T1000 (cell line): Measurements from ENCODE around the gene P2RX3.
"Not testable (repeated sequence)": the region's sequence is repeated elsewhere in the genome, so short reads cannot be mapped to it uniquely, and the experiment has no call there.

ENCODE experiments used
- DNase-seq: peaks from one replicate; lab custom pipeline; 2025; ENCODE audit warnings: mixed read lengths; lab: John Stamatoyannopoulos, UW

Gene P2RX3

DNA sequence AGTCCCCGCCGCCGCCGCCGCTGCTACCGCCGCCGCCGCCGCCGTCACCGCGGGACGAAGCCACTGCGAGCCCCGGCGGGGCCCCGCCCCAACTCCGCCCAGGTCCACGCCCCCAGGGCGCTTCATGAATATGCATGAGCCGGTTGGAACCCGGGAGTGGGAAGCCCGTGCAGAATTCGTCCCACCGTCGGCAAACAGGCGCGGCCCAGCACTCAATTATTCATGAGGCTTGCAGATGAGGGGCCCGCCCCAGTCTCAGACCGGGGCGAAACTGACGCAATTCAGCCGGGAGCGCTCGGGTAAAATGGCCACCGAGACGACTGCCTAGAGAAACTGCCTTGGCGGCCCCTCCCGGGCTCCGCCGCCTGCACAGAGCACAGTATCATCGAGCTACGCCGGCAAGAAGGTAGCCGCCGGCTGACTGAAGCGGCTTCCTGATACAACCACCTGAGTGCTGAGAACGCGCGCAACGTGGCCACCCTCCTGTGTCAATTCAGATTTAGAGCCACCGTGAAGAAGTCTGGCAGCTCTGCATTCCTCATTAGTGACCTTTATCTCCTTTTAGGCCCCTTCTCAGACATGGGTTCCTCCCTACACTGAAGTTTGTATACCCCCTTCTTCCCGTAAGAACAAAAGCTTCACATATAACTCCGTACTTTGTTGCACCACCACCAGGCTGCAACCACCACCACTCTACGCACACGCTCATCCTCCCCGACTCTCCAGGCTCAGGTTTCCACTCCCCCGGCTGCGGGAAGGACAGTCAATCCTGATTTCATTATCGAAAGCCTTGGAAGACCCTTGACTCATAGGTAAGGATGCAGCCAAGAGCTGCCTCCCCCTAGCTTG is 13.0 kb upstream of the P2RX3 start, which contains the start of gene TNKS1BP1:
TSS of gene TNKS1BP1 (minus strand) at position 67 of the 849 bp plus-strand sequence. CDS start 3,067 bp downstream, outside the sequence.
- DNase-seq, result peak; percentile 83

- no peak for DNase-seq
Measured at GRCh38 chr11:57325735-57326048, 12.5 kb upstream of the P2RX3 start.

DNA sequence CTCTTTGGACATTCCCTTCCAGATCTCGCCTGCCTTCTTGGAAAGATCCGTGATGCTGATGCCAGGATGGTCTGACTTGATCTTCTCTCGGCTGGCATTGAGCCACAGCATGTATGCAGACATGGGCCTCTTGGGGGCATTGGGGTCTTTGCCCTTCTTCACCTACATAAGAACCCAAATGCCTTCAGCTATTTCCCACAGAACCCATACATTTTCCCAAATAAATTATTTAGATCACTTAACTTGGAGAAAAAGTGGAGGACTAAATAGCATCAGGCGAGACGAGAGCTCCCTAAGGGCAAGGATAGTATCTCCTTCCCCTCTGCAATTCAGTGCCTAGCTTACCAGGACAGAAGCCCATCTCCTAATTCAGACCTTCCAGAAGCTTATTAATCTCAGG is 10.4 kb upstream of the P2RX3 start:
- DNase-seq, result no peak

DNA sequence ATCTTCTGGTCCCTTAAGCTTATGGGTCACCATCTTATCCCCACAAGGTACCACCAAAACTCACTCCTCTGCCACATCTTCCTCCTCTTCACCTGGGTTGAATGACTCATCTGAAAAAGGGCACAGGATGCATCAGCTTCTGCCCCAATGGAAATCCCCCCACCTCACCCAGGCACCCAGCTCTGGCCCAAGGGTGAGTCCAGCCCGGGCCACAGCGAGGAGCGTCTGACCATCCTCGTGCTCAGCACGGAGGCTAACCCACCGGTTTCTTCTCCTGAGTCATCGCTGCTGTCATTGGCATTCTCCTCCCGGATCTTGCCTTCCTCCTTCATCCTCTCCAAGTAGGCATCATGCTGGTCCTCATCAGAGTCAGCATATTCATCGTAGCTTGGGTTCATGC is 8.1 kb upstream of the P2RX3 start:
- no peak for DNase-seq

- DNase-seq, result no peak
Measured at GRCh38 chr11:57331720-57332119, 6.4 kb upstream of the P2RX3 start.

DNA sequence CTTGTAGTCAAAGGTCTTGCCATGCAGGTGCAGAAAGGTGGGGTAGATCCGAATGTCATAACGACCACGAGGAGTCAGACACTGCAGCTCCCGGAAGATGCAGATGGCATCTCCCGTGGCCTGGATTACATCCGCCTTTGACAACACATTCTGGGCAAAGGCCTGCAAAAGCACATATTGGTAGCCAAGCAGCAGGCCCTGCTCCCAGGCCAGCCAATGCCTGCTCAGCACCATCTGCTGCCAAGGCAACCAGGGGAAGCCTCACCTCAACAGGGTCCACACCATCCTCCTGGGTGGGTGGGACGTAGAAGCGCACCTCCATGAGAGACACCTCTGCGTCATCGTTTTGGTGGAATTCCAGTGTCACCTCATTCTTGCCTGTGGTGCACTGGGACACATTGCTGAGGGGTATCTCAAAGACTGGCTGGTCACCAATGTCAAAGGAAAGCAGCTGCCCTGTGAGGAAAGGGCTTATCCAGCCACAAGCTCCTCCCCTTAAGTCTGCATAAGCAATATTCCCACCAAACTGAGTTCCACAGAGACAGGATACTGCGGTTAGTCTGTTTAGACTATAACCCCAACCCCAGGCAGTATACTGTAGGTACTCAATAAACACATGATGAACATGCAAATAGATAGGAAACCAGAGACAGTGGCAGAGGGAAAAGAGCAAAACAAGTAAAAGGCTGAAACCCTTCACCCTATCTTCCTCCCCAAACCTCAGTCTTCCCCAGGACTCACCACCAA is 5.3 kb upstream of the P2RX3 start:
- no peak for DNase-seq

DNA sequence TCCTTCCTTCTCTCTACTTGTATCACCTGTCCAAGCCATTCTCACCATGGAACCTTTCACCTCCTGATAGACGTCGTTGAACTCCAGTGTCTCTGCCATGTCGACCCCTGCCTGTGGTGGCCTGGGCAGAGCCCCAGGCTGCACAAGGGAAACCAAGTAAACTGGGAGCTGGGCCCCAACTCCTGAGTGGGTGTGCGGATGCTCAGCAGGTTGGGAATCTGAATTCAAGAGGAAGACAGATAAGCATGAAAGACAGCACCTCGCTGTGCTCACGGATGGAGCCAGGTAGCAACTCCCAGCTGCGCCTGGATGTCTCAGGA is 3.2 kb upstream of the P2RX3 start:
- no peak for DNase-seq

DNA sequence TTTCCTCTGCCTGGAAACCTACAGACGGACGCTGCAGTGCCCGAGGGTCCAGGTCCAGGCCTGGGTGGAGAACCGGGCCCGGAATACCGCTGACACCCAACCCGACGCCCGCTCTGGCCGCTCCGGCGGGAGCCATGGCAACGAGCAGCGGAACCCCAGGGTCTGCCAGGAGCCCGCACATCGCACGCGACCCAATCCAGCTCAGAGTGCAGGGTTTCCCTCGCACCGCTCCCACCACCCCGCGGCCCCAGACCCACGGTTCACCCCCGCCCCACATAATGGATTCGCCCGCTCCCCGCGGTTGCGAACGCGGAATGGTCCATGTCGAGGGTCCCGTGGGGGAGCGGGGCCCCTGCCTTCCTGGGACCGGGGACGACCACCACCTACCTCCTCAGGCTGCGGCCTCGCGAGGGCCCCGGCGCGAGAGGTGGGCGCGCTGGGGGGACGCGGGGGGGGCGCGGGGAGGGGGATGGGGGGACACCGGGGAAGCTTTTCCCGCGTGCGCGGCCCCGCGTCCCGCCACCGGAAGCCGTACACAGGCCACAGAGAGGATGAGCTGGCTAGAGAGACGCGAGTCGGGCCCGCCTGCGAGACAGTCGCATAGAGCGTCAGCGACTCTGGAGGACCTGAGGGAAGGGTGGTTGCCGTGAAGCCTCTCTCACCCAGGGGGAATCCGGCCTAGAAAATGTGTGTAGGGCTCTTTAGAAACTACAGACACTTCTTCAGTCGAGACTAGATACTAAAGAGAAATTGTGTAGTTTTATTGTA is 2.6 kb upstream of the P2RX3 start, which contains the start of gene SSRP1:
TSS of gene SSRP1 (minus strand) at position 550 of the 768 bp plus-strand sequence. CDS start 771 bp downstream, outside the sequence.
- DNase-seq, result peak; percentile 46

- no peak for DNase-seq
Measured at GRCh38 chr11:57336111-57336666, 2.0 kb upstream of the P2RX3 start.

- DNase-seq, result not testable (repeated sequence)
Measured at GRCh38 chr11:57336856-57337255, 1.3 kb upstream of the P2RX3 start.

- no peak for DNase-seq
Measured at GRCh38 chr11:57339328-57339727, 1.2 kb downstream of the P2RX3 start.

GRCh38 chr11:57340039-57340615 is 2.0 kb downstream of the P2RX3 start:
- DNase-seq, result no peak

DNA sequence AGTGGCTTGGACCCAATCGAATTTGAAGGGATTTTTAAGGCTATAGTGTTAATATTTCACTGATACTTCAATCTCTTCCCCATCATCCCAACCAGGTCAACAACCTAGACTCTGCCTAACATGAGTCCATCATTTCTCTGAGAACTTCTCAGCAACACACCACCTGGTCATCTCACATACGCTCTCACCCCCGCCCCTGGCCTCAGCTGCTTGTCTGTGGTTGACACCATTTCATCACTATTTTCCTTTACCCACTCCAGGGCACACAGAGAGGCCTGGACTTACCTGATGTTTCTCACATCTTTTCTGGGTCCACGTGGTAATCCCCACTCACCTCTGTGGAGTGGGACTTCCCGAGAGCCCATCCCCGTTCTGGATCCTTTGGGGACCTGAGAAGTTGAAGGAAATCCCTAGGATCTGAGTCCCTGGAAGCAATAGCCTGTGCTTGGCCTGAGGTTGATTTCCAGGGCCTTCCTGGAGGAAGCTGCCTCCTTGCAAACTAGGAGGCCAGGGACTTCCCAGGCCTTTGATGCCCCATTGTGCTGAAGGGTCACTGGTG is 3.2 kb downstream of the P2RX3 start:
- DNase-seq, result no peak

DNA sequence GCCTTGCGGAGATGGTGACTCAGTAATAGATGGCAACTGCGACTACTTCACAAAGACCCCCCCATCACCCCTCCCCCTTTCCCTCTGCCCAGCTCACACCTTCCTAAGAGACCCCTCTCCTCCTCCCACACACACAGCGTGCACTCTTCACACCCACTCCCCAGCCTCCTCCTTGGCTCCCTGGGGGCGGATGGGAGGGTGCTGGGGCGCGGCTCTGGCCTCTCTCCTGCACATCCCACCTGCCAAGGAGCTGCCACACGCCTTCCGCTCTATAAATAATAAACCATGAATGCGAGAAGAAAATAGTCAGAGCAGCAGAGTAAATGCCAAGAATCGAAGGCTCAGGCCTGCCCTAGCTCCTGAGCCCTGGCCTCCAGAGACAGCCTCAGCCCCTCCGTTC is 4.5 kb downstream of the P2RX3 start:
- no peak for DNase-seq

GRCh38 chr11:57343825-57344224 is 5.7 kb downstream of the P2RX3 start:
- DNase-seq, result no peak

DNA sequence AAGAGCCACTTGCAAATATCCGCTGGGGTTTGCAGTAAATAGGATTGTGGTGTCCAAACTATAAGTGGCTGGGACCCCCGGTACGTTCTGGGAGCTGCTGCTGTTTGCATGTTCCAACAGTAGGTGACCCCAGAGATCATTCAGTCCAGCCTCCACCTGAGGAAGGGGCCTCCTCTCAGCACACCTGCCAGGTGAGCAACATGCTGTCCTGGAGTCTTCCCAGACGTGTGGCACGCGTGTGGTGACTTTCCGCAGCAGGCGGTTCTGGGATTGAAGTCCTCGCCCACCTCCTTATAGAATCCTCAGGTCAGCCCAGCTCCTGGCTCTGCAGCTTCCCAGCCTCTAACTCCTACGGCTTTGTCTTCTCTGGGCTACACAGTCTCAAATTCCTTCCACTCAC is 6.7 kb downstream of the P2RX3 start:
- no peak for DNase-seq

DNA sequence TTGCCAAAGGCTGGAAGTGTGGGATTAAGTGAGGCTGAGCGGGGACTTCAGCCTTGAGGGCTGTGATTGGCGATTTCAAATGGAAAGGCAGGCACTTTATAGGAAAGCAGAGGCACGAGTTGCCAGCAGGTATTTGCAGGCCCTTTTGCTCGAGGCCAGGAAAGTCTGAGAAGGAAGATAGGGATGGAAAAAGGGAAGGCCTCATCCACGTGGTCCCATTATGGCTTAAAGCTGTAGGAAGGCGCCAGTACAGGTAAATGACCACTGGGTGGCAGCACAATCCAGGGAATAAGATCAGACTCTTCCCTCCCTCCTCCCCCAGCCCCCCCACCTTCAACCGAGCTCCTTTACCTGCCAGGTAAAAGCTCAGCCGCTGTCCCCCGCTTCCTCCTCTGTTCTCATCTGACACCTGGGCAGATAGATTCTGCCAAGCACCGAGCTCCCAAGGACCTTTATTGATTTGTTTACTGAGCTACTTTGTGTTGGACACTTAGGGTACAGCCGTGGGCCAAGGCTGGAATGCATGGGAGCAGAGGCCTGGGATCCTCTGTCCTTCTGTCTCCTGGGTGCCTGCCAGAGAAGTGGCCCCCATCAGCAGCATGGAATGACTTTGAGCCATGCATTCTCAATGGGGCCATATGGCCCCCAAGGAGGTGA is 7.5 kb downstream of the P2RX3 start:
- peak; percentile 42 for DNase-seq

GRCh38 chr11:57347336-57347735 is 9.2 kb downstream of the P2RX3 start:
- no peak for DNase-seq

- DNase-seq, result no peak
Measured at GRCh38 chr11:57348052-57348451, 9.9 kb downstream of the P2RX3 start.

- DNase-seq, result no peak
Measured at GRCh38 chr11:57348636-57349313, 10.6 kb downstream of the P2RX3 start.
